SK-N-SH treated with all-trans-retinoic acid at 6 μM for 48 hours (cell line): ENCODE results near the gene CAMTA2.
A peak's percentile ranks its signal among the peaks of the same experiment; 100 is the strongest.

Source experiments
- ATAC-seq: fragments of 200-7000 bp; cut with Tn5 transposase; 3 replicates; pipeline ENCODE4 v1.9.1; 2020; ENCODE audit warnings: mild to moderate bottlenecking, moderate library complexity
- ARNTL ChIP-seq: fragments of 450-650 bp; formaldehyde crosslinking; IDR thresholded peaks from 2 replicates; pipeline ENCODE4 v1.5.0; 2020; ENCODE audit warnings: low read depth, mild to moderate bottlenecking, moderate library complexity, borderline replicate concordance
- ESRRG ChIP-seq: fragments of 250-450 bp; sonication (Bioruptor Pico); IDR thresholded peaks from 2 replicates; pipeline ENCODE4 v1.6.1; 2021; ENCODE audit warnings: mild to moderate bottlenecking
- GLIS3 ChIP-seq: fragments of 250-450 bp; sonication (Bioruptor Pico); IDR thresholded peaks from 2 replicates; pipeline ENCODE4 v1.5.0; 2020; ENCODE audit warnings: mild to moderate bottlenecking, moderate library complexity
- PPARA ChIP-seq: fragments of 250-450 bp; sonication (Bioruptor Pico); IDR thresholded peaks from 2 replicates; pipeline ENCODE4 v1.5.0; 2020; ENCODE audit warnings: mild to moderate bottlenecking, borderline replicate concordance
- RARB ChIP-seq: fragments of 250-450 bp; sonication (Bioruptor Pico); IDR thresholded peaks from 2 replicates; pipeline ENCODE4 v1.8.0; 2021; ENCODE audit warnings: mild to moderate bottlenecking, moderate library complexity
- SNAI2 ChIP-seq: fragments of 250-450 bp; sonication (Bioruptor Pico); IDR thresholded peaks from 2 replicates; pipeline ENCODE4 v1.5.0; 2020; ENCODE audit warnings: mild to moderate bottlenecking, moderate library complexity
- TCF4 ChIP-seq: fragments of 250-450 bp; sonication (Bioruptor Pico); IDR thresholded peaks from 2 replicates; pipeline ENCODE4 v1.8.0; 2021; ENCODE audit warnings: mild to moderate bottlenecking, moderate library complexity, borderline replicate concordance
- TOX ChIP-seq: fragments of 250-450 bp; sonication (Bioruptor Pico); IDR thresholded peaks from 2 replicates; pipeline ENCODE4 v1.8.0; 2021; ENCODE audit warnings: mild to moderate bottlenecking, moderate library complexity, borderline replicate concordance
- ZC3H10 ChIP-seq: fragments of 250-450 bp; sonication (Bioruptor Pico); IDR thresholded peaks from 2 replicates; pipeline ENCODE4 v1.5.1; 2021; ENCODE audit warnings: mild to moderate bottlenecking, moderate library complexity
- ZFP30 ChIP-seq: fragments of 450-650 bp; formaldehyde crosslinking; IDR thresholded peaks from 2 replicates; pipeline ENCODE4 v1.5.0; 2022; ENCODE audit warnings: mild to moderate bottlenecking, moderate library complexity
- ZNF565 ChIP-seq: fragments of 450-650 bp; formaldehyde crosslinking; conservative IDR thresholded peaks from 2 replicates; pipeline ENCODE4 v1.5.0; 2020; ENCODE audit warnings: low read depth, mild to moderate bottlenecking, moderate library complexity
- ZNF70 ChIP-seq: fragments of 450-650 bp; formaldehyde crosslinking; IDR thresholded peaks from 2 replicates; pipeline ENCODE4 v1.5.0; 2020; ENCODE audit warnings: mild to moderate bottlenecking, moderate library complexity
- ZNF8 ChIP-seq: fragments of 450-650 bp; formaldehyde crosslinking; IDR thresholded peaks from 2 replicates; pipeline ENCODE4 v1.5.0; 2020; ENCODE audit warnings: mild to moderate bottlenecking, moderate library complexity
- TF ChIP-seq, protein P1 (sequence below): fragments of 250-450 bp; sonication (Bioruptor Pico); IDR thresholded peaks from 2 replicates; pipeline ENCODE4 v1.5.1; 2021; ENCODE audit warnings: mild to moderate bottlenecking, moderate library complexity
- TF ChIP-seq, protein P2 (sequence below): fragments of 250-450 bp; sonication (Bioruptor Pico); IDR thresholded peaks from 2 replicates; pipeline ENCODE4 v1.8.0; 2021; ENCODE audit warnings: low read depth, mild to moderate bottlenecking, moderate library complexity, borderline replicate concordance
- TF ChIP-seq, protein P3 (sequence below): fragments of 250-450 bp; sonication (Bioruptor Pico); IDR thresholded peaks from 2 replicates; pipeline ENCODE4 v1.8.0; 2020; ENCODE audit warnings: mild to moderate bottlenecking, moderate library complexity, borderline replicate concordance
- TF ChIP-seq, protein P4 (sequence below): fragments of 250-450 bp; sonication (Bioruptor Pico); IDR thresholded peaks from 2 replicates; pipeline ENCODE4 v1.5.0; 2020; ENCODE audit warnings: mild to moderate bottlenecking, moderate library complexity

CAMTA2 gene

DNA sequence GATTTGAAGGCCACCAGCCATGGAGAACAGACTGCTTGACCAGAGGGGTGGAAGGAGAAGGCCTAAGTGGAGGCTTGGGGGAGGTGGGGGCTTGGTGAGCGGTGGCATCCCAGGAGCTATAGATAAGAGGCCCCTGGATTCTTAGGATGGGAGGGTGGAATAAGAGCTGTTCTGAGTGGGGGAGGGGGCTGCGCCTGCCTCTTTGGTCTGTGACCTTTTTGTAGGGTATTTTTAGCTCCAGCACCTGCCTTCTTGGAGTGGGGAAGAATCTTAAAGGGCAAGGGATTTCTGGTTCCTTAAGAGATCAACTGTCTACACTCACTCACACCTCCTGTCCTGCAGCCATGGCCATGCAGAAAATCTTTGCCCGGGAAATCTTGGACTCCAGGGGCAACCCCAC lies 36.0 kb downstream of the CAMTA2 start:
- ATAC-seq, result no peak
- TF ChIP-seq ARNTL (CRISPR knock-in tag) (no peak), ZNF565 (CRISPR knock-in tag) (no peak)

DNA sequence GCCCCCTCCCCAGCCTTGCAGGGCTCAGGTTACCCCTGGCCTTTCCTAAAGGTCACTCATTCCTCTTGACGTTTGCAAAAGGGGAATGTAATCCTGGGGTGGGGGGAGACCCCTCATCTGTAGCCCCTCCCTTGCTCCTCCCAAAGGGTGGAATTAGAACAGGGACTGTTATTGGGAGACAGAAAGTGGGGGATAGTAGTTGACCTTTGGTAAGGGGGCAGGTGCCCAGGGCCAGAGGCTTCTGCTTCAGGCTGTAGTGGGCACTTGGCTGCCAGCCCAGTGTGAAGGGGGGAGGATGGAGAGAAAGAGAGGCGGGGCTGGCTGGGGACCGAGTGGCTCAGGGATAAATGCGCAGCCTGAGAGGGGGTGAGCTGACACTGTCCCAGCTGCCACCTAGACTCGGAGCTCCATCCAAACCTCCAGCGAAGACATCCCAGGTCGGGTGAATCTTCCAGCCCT lies 36.7 kb downstream of the CAMTA2 start, which contains the start of gene ENO3:
TSS of gene ENO3 (plus strand) at position 374 of the 459 bp plus-strand sequence. CDS start 711 bp downstream, outside the sequence.
- no peak for ATAC-seq
- TF ChIP-seq TOX (no peak), ESRRG (CRISPR knock-in tag) (no peak), RARB (CRISPR knock-in tag) (no peak), ZNF8 (no peak)
- TF ChIP-seq, protein P1, sequence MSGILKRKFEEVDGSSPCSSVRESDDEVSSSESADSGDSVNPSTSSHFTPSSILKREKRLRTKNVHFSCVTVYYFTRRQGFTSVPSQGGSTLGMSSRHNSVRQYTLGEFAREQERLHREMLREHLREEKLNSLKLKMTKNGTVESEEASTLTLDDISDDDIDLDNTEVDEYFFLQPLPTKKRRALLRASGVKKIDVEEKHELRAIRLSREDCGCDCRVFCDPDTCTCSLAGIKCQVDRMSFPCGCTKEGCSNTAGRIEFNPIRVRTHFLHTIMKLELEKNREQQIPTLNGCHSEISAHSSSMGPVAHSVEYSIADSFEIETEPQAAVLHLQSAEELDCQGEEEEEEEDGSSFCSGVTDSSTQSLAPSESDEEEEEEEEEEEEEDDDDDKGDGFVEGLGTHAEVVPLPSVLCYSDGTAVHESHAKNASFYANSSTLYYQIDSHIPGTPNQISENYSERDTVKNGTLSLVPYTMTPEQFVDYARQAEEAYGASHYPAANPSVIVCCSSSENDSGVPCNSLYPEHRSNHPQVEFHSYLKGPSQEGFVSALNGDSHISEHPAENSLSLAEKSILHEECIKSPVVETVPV (CRISPR knock-in tag), result no peak

DNA sequence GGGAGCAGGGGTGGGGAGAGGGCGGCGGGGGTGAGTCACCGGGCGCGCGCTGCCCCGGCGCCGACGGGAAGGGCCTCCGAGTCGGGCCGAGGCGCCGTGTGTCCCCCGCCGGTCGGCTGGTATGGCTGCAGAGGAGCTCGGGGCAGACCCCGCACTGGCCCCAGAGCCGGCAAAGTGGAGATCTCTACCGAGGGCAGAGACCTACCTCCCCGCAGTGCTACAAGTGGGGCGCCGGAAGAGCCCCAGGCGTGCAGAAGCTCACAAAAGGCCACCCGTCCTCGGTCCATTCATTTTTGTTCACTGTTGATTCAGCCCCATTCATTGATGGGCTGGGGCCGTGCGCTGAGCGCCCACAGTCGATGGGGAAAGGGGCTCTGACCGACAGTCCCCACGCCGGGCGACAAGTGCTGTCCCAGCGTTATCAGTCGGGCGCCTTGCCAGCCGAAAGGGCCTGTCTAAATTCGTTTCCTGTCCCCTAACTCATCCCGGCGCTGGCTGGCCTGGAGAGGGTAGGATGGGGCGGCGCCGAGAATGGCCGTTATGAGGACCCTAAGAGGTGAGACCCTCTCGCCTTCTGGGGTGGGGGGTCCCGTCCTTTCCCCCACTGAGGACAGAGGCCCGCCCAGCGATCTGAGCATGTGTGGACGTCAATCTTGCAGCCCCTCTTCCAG lies 37.3 kb downstream of the CAMTA2 start:
- no peak for TF ChIP-seq ZNF8
- TF ChIP-seq ZNF70 (CRISPR knock-in tag), result no peak
- TF ChIP-seq PPARA (CRISPR knock-in tag), result no peak
- no peak for TF ChIP-seq ARNTL (CRISPR knock-in tag)
- TF ChIP-seq, protein P2, sequence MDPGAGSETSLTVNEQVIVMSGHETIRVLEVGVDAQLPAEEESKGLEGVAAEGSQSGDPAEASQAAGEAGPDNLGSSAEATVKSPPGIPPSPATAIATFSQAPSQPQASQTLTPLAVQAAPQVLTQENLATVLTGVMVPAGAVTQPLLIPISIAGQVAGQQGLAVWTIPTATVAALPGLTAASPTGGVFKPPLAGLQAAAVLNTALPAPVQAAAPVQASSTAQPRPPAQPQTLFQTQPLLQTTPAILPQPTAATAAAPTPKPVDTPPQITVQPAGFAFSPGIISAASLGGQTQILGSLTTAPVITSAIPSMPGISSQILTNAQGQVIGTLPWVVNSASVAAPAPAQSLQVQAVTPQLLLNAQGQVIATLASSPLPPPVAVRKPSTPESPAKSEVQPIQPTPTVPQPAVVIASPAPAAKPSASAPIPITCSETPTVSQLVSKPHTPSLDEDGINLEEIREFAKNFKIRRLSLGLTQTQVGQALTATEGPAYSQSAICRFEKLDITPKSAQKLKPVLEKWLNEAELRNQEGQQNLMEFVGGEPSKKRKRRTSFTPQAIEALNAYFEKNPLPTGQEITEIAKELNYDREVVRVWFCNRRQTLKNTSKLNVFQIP (CRISPR knock-in tag), result no peak
- no peak for TF ChIP-seq ESRRG (CRISPR knock-in tag)
- TF ChIP-seq TOX, result no peak
- TF ChIP-seq ZNF565 (CRISPR knock-in tag), result no peak
- no peak for TF ChIP-seq GLIS3 (CRISPR knock-in tag)
- ATAC-seq, result peak; percentile 36

DNA sequence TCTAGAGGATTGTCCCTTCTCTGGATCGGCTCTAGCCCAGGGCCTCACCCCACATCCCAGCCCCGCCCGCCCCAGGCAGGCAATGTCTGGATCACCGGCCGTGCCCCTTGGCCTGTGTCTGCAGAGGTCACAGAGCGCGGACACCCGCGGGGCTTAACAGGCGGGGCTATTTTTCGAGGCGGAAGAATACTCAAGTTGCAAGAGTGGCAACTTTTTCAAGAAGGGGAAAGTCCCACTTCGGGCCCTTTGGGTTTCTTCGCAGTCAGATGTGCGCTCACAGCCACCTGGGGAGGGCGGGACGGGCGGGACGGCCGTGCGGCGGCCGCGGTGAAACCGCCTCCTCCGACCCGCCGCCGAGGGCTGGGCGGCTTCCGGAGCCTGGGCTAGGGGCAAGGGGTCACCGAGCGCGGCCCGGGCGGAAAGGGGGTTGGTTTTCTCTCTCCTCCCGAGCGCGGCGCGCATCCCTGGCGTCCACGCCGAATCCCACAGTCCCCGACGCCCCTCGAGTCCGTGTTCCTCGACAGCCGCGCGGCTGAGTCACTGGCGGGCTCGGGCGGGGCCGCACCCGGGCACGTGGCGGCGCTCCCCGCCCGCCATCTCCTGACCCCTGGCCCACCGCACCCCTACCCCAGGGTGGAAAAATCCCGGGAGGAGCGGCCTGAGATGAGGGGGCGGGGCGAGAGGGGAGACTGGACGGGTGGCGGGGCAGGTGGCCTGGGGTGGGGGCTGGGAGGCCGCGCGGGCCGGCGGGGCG lies 38.0 kb downstream of the CAMTA2 start:
- TF ChIP-seq ZFP30 (no peak), ESRRG (CRISPR knock-in tag) (no peak), ZNF8 (no peak), SNAI2 (CRISPR knock-in tag) (no peak), ZNF565 (CRISPR knock-in tag) (no peak), PPARA (CRISPR knock-in tag) (no peak), ZC3H10 (CRISPR knock-in tag) (no peak), TCF4 (no peak), ZNF70 (CRISPR knock-in tag) (no peak)
- TF ChIP-seq, protein P3, sequence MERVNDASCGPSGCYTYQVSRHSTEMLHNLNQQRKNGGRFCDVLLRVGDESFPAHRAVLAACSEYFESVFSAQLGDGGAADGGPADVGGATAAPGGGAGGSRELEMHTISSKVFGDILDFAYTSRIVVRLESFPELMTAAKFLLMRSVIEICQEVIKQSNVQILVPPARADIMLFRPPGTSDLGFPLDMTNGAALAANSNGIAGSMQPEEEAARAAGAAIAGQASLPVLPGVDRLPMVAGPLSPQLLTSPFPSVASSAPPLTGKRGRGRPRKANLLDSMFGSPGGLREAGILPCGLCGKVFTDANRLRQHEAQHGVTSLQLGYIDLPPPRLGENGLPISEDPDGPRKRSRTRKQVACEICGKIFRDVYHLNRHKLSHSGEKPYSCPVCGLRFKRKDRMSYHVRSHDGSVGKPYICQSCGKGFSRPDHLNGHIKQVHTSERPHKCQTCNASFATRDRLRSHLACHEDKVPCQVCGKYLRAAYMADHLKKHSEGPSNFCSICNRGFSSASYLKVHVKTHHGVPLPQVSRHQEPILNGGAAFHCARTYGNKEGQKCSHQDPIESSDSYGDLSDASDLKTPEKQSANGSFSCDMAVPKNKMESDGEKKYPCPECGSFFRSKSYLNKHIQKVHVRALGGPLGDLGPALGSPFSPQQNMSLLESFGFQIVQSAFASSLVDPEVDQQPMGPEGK (CRISPR knock-in tag), result no peak
- TF ChIP-seq, protein P4, sequence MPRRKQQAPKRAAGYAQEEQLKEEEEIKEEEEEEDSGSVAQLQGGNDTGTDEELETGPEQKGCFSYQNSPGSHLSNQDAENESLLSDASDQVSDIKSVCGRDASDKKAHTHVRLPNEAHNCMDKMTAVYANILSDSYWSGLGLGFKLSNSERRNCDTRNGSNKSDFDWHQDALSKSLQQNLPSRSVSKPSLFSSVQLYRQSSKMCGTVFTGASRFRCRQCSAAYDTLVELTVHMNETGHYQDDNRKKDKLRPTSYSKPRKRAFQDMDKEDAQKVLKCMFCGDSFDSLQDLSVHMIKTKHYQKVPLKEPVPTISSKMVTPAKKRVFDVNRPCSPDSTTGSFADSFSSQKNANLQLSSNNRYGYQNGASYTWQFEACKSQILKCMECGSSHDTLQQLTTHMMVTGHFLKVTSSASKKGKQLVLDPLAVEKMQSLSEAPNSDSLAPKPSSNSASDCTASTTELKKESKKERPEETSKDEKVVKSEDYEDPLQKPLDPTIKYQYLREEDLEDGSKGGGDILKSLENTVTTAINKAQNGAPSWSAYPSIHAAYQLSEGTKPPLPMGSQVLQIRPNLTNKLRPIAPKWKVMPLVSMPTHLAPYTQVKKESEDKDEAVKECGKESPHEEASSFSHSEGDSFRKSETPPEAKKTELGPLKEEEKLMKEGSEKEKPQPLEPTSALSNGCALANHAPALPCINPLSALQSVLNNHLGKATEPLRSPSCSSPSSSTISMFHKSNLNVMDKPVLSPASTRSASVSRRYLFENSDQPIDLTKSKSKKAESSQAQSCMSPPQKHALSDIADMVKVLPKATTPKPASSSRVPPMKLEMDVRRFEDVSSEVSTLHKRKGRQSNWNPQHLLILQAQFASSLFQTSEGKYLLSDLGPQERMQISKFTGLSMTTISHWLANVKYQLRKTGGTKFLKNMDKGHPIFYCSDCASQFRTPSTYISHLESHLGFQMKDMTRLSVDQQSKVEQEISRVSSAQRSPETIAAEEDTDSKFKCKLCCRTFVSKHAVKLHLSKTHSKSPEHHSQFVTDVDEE, result no peak
- TF ChIP-seq, protein P2 (CRISPR knock-in tag), result no peak
- TF ChIP-seq, all 23 proteins: peak for 0

More for the DNA sequence above, 38.0 kb downstream of the CAMTA2 start:
- peak; percentile 7 for ATAC-seq
